Lung (tissue), 12 donors: ENCODE data around the gene SLC2A4. TPM values are rescaled to one million over a fixed set of nuclear protein-coding genes. Genes with fewer than 3 reads are reported as not detected.

Experiments
- ATAC-seq: fragments of 200-7000 bp; cut with Tn5 transposase; one replicate; pipeline ENCODE4 v1.9.1; 2020; ENCODE audit warnings: moderate number of reproducible peaks; ENCODE audit not compliant: insufficient read depth, low FRiP score
- DNase-seq, 3 donors: peaks; one replicate each; pipeline ENCODE4 v3.0.0-alpha.2; 2013 to 2017
- H3K27ac ChIP-seq, 2 donors: one replicate each; pipeline ENCODE4 v1.5.1; 2013; ENCODE audit warnings: mild to moderate bottlenecking in 2 of 2, moderate library complexity in 2 of 2, control low read depth in 1 of 2, inconsistent platforms in 1 of 2, low read depth in 1 of 2, low read length in 1 of 2
- H3K27me3 ChIP-seq, 3 donors: one replicate each; pipeline ENCODE4 v1.5.1; 2013; ENCODE audit warnings: low read length in 2 of 3; ENCODE audit not compliant: control insufficient read depth in 3 of 3, insufficient read depth in 3 of 3
- H3K36me3 ChIP-seq, 4 donors: one replicate each; pipeline ENCODE4 v1.5.1; 2013; ENCODE audit warnings: low read length in 4 of 4, mild to moderate bottlenecking in 1 of 4, moderate library complexity in 1 of 4; ENCODE audit not compliant: control insufficient read depth in 4 of 4, insufficient read depth in 4 of 4
- H3K4me1 ChIP-seq, 5 donors: one replicate each; pipeline ENCODE4 v1.5.1; 2013; ENCODE audit warnings: low read length in 5 of 5, mild to moderate bottlenecking in 2 of 5, moderate library complexity in 1 of 5; ENCODE audit not compliant: control insufficient read depth in 5 of 5, insufficient read depth in 5 of 5
- H3K4me3 ChIP-seq: one replicate; pipeline ENCODE4 v1.5.1; 2013; ENCODE audit warnings: mild to moderate bottlenecking, control low read depth, moderate library complexity
- H3K9ac ChIP-seq, 2 donors: one replicate each; pipeline ENCODE4 v1.5.1; 2013; ENCODE audit warnings: low read length in 2 of 2, control low read depth in 1 of 2; ENCODE audit not compliant: insufficient read depth in 1 of 2
- H3K9me3 ChIP-seq, 4 donors: one replicate each; pipeline ENCODE4 v1.5.1; 2013; ENCODE audit warnings: low read length in 3 of 4, mild to moderate bottlenecking in 1 of 4, moderate library complexity in 1 of 4; ENCODE audit not compliant: control insufficient read depth in 4 of 4, insufficient read depth in 3 of 4
- CTCF ChIP-seq: IDR thresholded peaks from 2 replicates; pipeline ENCODE4 v1.5.1; 2012; ENCODE audit warnings: mild to moderate bottlenecking; ENCODE audit errors: control extremely low read depth, extremely low read depth
- WGBS, 2 donors: extraction: QIAGEN DNeasy Blood & Tissue Kit; methylation state at CpG; one replicate each; pipeline ENCODE4 v1.1.7; 2013; 5-methylcytosine and 5-hydroxymethylcytosine counted together
- polyA plus RNA-seq, 2 donors: library from polyadenylated mRNA; stranded (reverse); fragments of 200-250 nt; gene quantifications; one replicate each; pipeline ENCODE4 v1.2.1, GENCODE V29; 2013
- total RNA-seq, 2 donors: library from RNA; depleted of rRNA in 1 of 2; stranded (reverse); fragments of >200 nt in 1 of 2; gene quantifications; one replicate each; pipeline ENCODE4 v1.2.1, GENCODE V29; 2014 to 2021
- donor health status: control.
- donor health status: control.
- donor health status: Bipolar disorder and iron deficiency.
- donor health status: healthy.
- donor health status: DM: yes; HTN: yes; CAD: no.

The SLC2A4 gene
- total and polyA plus RNA-seq, 4 donors: 1.1 to 2.0 (median 1.2) TPM

DNA sequence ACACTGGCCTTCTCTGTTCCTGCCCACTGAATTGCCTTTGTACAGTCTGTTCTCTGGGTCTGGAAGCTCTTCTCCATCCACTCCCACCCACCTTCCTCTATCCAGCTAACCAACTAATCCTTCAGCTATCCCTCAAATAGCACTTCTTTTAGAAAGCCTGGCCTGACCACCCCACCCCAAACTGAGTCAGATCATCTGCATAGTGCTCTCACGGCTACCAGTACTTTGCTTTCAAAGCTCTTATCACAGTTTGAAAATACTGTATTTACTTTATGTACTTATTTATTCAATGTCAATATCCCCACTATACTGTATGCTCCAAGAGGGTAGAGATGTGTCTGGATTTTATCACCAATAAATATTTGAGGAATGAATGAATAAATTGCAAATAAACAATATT, 14.7 kb upstream of the SLC2A4 start:
- H3K9me3 ChIP-seq: no peaks in the 10 kb centered on the region
- no peak overlapping the region for H3K9ac ChIP-seq
- TF ChIP-seq CTCF: no peak
- no peaks in the 10 kb centered on the region for H3K36me3 ChIP-seq
- no peak overlapping the region for H3K4me3 ChIP-seq
- peaks cover 0 to 6% (median 0%) of the 10 kb centered on the region in 5 donors for H3K4me1 ChIP-seq
- peaks cover 0 to 18% (median 16%) of the 10 kb centered on the region in 3 donors for H3K27me3 ChIP-seq
- DNase-seq (no peak), ATAC-seq (no peak)
- WGBS, 2 donors: 69 to 70% methylated on average over 1 of the region's 1 CpG
- H3K27ac ChIP-seq: no peak overlapping the region

DNA sequence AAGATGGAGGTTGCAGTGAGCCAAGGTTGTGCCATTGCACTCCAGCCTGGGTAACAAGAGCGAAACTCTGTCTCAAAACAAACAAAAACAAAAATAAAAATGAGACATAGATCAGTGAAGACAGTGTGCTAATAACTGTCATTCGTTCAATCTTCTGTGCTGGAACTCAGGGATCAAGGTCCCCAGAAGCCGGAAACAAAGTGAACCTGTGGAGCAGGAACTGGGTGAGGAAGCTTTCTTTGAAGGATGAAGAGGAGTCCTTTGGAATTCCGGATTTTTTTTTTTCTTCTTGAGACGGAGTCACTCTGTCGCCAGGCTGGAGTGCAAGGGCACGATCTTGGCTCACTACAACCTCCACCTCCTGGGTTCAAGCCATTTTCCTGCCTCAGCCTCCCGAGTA, 2.1 kb upstream of the SLC2A4 start:
- peaks cover 0 to 21% (median 4%) of the 10 kb centered on the region in 5 donors for H3K4me1 ChIP-seq
- H3K9me3 ChIP-seq: no peaks in the 10 kb centered on the region
- WGBS, 2 donors: 89 to 92% methylated on average over 8 of the region's 8 CpGs
- DNase-seq (no peak), ATAC-seq (no peak)
- H3K27ac ChIP-seq: no peak overlapping the region
- H3K36me3 ChIP-seq: no peaks in the 10 kb centered on the region
- TF ChIP-seq CTCF: no peak
- no peak overlapping the region for H3K9ac ChIP-seq
- H3K27me3 ChIP-seq: peaks cover 0 to 8% (median 0%) of the 10 kb centered on the region in 3 donors
- no peak overlapping the region for H3K4me3 ChIP-seq

GRCh38 chr17:7280519-7281073, 922 bp upstream of the SLC2A4 start:
- H3K9ac ChIP-seq: no peak overlapping the region
- WGBS, 2 donors: 1% methylated on average over 29 of the region's 29 CpGs
- ATAC-seq (peak; percentile 85), DNase-seq (peak; percentile 86 to 87 (median 87))
- peaks cover 0 to 8% (median 0%) of the 10 kb centered on the region in 3 donors for H3K27me3 ChIP-seq
- peak overlapping the region; percentile 27 for H3K4me3 ChIP-seq
- H3K36me3 ChIP-seq: no peaks in the 10 kb centered on the region
- peak overlapping the region; percentile 86 to 88 for H3K27ac ChIP-seq
- peak; percentile 96 for TF ChIP-seq CTCF
- no peaks in the 10 kb centered on the region for H3K9me3 ChIP-seq
- peaks cover 0 to 21% (median 4%) of the 10 kb centered on the region in 5 donors for H3K4me1 ChIP-seq
